Neuron (in vitro differentiated cells): Measurements from ENCODE around the gene STAMBPL1.

Experiments used
- H2AFZ ChIP-seq: one replicate; pipeline ENCODE4 v1.6.1; 2013; ENCODE audit warnings: low read depth, mild to moderate bottlenecking, inconsistent platforms, low read length, moderate library complexity
- H3K27me3 ChIP-seq: one replicate; pipeline ENCODE4 v1.6.1; 2013; ENCODE audit warnings: low read length; ENCODE audit not compliant: insufficient read depth
- H3K36me3 ChIP-seq: one replicate; pipeline ENCODE4 v1.6.1; 2013; ENCODE audit warnings: low read length; ENCODE audit not compliant: insufficient read depth
- H3K4me1 ChIP-seq: one replicate; pipeline ENCODE4 v1.6.1; 2013; ENCODE audit warnings: low read length; ENCODE audit not compliant: insufficient read depth
- H3K4me3 ChIP-seq: 2 replicates; pipeline ENCODE4 v1.5.1; 2013; ENCODE audit warnings: mild to moderate bottlenecking, low read length, moderate library complexity
- H3K9me3 ChIP-seq: one replicate; pipeline ENCODE4 v1.6.1; 2013; ENCODE audit warnings: low read length

Gene STAMBPL1

GRCh38 chr10:88958721-88959120 is 78.7 kb downstream of the STAMBPL1 start:
- Histone ChIP-seq H3K36me3 (no peaks in the 10 kb centered on the region), H3K4me3 (no peak overlapping the region), H3K9me3 (no peaks in the 10 kb centered on the region), H3K27me3 (no peaks in the 10 kb centered on the region), H3K4me1 (no peaks in the 10 kb centered on the region), H2AFZ (no peak overlapping the region)

GRCh38 chr10:88960802-88961201 is 80.8 kb downstream of the STAMBPL1 start:
- Histone ChIP-seq H3K4me1 (no peaks in the 10 kb centered on the region), H3K36me3 (no peaks in the 10 kb centered on the region), H3K27me3 (no peaks in the 10 kb centered on the region), H2AFZ (no peak overlapping the region), H3K9me3 (no peaks in the 10 kb centered on the region), H3K4me3 (no peak overlapping the region)

GRCh38 chr10:88961266-88961665 is 81.2 kb downstream of the STAMBPL1 start:
- H3K9me3 ChIP-seq = no peaks in the 10 kb centered on the region
- no peak overlapping the region for H2AFZ ChIP-seq
- H3K4me1 ChIP-seq = no peaks in the 10 kb centered on the region
- H3K4me3 ChIP-seq = no peak overlapping the region
- H3K27me3 ChIP-seq = no peaks in the 10 kb centered on the region
- no peaks in the 10 kb centered on the region for H3K36me3 ChIP-seq

GRCh38 chr10:88962336-88962735 is 82.3 kb downstream of the STAMBPL1 start:
- H3K4me3 ChIP-seq = no peak overlapping the region
- H3K27me3 ChIP-seq = no peaks in the 10 kb centered on the region
- H3K36me3 ChIP-seq = no peaks in the 10 kb centered on the region
- H3K4me1 ChIP-seq = no peaks in the 10 kb centered on the region
- H3K9me3 ChIP-seq = no peaks in the 10 kb centered on the region
- no peak overlapping the region for H2AFZ ChIP-seq

GRCh38 chr10:88963318-88963717 is 83.3 kb downstream of the STAMBPL1 start:
- H3K9me3 ChIP-seq = no peaks in the 10 kb centered on the region
- no peak overlapping the region for H3K4me3 ChIP-seq
- H3K27me3 ChIP-seq = no peaks in the 10 kb centered on the region
- no peaks in the 10 kb centered on the region for H3K36me3 ChIP-seq
- H2AFZ ChIP-seq = no peak overlapping the region
- no peaks in the 10 kb centered on the region for H3K4me1 ChIP-seq

GRCh38 chr10:88964360-88964759 is 84.3 kb downstream of the STAMBPL1 start:
- no peaks in the 10 kb centered on the region for H3K9me3 ChIP-seq
- H3K4me3 ChIP-seq = no peak overlapping the region
- no peaks in the 10 kb centered on the region for H3K27me3 ChIP-seq
- H3K36me3 ChIP-seq = no peaks in the 10 kb centered on the region
- H2AFZ ChIP-seq = no peak overlapping the region
- no peaks in the 10 kb centered on the region for H3K4me1 ChIP-seq

GRCh38 chr10:88964869-88965415 is 84.9 kb downstream of the STAMBPL1 start:
- Histone ChIP-seq H2AFZ (no peak overlapping the region), H3K36me3 (no peaks in the 10 kb centered on the region), H3K4me1 (no peaks in the 10 kb centered on the region), H3K9me3 (no peaks in the 10 kb centered on the region), H3K27me3 (no peaks in the 10 kb centered on the region), H3K4me3 (no peak overlapping the region)

GRCh38 chr10:88966797-88967196 is 86.8 kb downstream of the STAMBPL1 start:
- Histone ChIP-seq H3K36me3 (no peaks in the 10 kb centered on the region), H3K9me3 (no peaks in the 10 kb centered on the region), H3K4me1 (no peaks in the 10 kb centered on the region), H2AFZ (no peak overlapping the region), H3K4me3 (no peak overlapping the region), H3K27me3 (no peaks in the 10 kb centered on the region)

GRCh38 chr10:88968391-88968790 is 88.3 kb downstream of the STAMBPL1 start:
- Histone ChIP-seq H3K9me3 (no peaks in the 10 kb centered on the region), H3K4me3 (no peak overlapping the region), H3K36me3 (no peaks in the 10 kb centered on the region), H3K27me3 (no peaks in the 10 kb centered on the region), H3K4me1 (no peaks in the 10 kb centered on the region), H2AFZ (no peak overlapping the region)

- Histone ChIP-seq H3K27me3 (no peaks in the 10 kb centered on the region), H2AFZ (no peak overlapping the region), H3K4me1 (no peaks in the 10 kb centered on the region), H3K36me3 (no peaks in the 10 kb centered on the region), H3K4me3 (no peak overlapping the region), H3K9me3 (no peaks in the 10 kb centered on the region)
These were observed 91.4 kb downstream of the STAMBPL1 start for GRCh38 chr10:88971221-88972061.
